B cell (primary cell): ENCODE measurements around the gene CHRNA5. TPM values are rescaled to one million over a fixed set of nuclear protein-coding genes. Genes with fewer than 3 reads are reported as not detected.

Experiments used
- ATAC-seq: fragments of 200-7000 bp; cut with Tn5 transposase; one replicate; pipeline ENCODE4 v1.10.0; 2021; ENCODE audit warnings: low read depth, mild to moderate bottlenecking, moderate number of reproducible peaks, moderate library complexity
- CTCF ChIA-PET: fragments of 350-600 bp; sonication (Branson Sonifier 250); formaldehyde crosslinking; loops from one replicate; lab custom pipeline; 2021; ENCODE audit warnings: antibody characterized with exemption, inconsistent platforms; lab: Charles Lee
- POLR2A ChIA-PET: fragments of 350-600 bp; sonication (Branson Sonifier 250); formaldehyde crosslinking; loops from one replicate; lab custom pipeline; 2021; ENCODE audit warnings: antibody characterized with exemption; lab: Charles Lee
- DNase-seq: peaks from one replicate; pipeline ENCODE4 v3.0.0; 2013
- H2AFZ ChIP-seq: 2 replicates; pipeline ENCODE4 v1.6.1; 2012; ENCODE audit warnings: mild to moderate bottlenecking, low read depth, low read length; ENCODE audit not compliant: insufficient read depth, poor library complexity, severe bottlenecking
- H3K27ac ChIP-seq, 2 donors: 1 replicate in 1 of 2; 2 replicates in 1 of 2; pipeline ENCODE4 v1.5.1; 2012 to 2013; ENCODE audit warnings: low read length in 2 of 2, mild to moderate bottlenecking in 2 of 2, moderate library complexity in 1 of 2
- H3K27me3 ChIP-seq, 4 experiments: fragments of 200-600 bp in 1 of 4; sonication (generic) in 1 of 4; replicated peaks in 1 of 4; 1 replicate in 2 of 4; 2 replicates in 2 of 4; pipeline versions ENCODE4 v1.6.1 to v1.7.0; 2013 to 2016; ENCODE audit warnings: low read length in 3 of 4, mild to moderate bottlenecking in 2 of 4, mixed read lengths in 1 of 4, moderate library complexity in 1 of 4; ENCODE audit not compliant: insufficient read depth in 4 of 4, control insufficient read depth in 3 of 4; ENCODE audit errors: control extremely low read depth in 1 of 4
- H3K36me3 ChIP-seq, 2 experiments: replicated peaks in 1 of 2; 1 replicate in 1 of 2; 2 replicates in 1 of 2; pipeline versions ENCODE4 v1.6.1 to v1.7.1; 2013; ENCODE audit warnings: low read length in 1 of 2; ENCODE audit not compliant: insufficient read depth in 2 of 2, control insufficient read depth in 1 of 2; ENCODE audit errors: control extremely low read depth in 1 of 2, extremely low read depth in 1 of 2
- H3K4me1 ChIP-seq, 2 donors: fragments of 200-600 bp in 1 of 2; sonication (generic) in 1 of 2; 1 replicate in 1 of 2; 2 replicates in 1 of 2; pipeline versions ENCODE4 v1.5.1 to v1.6.1; 2013 to 2017; ENCODE audit warnings: low read length in 2 of 2; ENCODE audit not compliant: control insufficient read depth in 2 of 2, insufficient read depth in 2 of 2
- H3K4me2 ChIP-seq: replicated peaks from 2 replicates; pipeline ENCODE3; 2012; ENCODE audit warnings: mild to moderate bottlenecking, low read depth, low read length; ENCODE audit not compliant: poor library complexity, severe bottlenecking
- H3K4me3 ChIP-seq, 5 experiments: fragments of 200-600 bp in 1 of 5; sonication (generic) in 1 of 5; 1 replicate in 3 of 5; 2 replicates in 2 of 5; pipeline versions ENCODE4 v1.5.1 to v1.7.0; 2011 to 2016; ENCODE audit warnings: low read length in 4 of 5, mild to moderate bottlenecking in 4 of 5, low read depth in 2 of 5, control low read depth in 1 of 5, moderate library complexity in 1 of 5; ENCODE audit not compliant: insufficient read depth in 1 of 5; ENCODE audit errors: control extremely low read depth in 1 of 5, extremely low read depth in 1 of 5
- H3K79me2 ChIP-seq: fragments of 200-600 bp; sonication (generic); one replicate; pipeline ENCODE4 v1.6.0; 2016; ENCODE audit warnings: low read length; ENCODE audit not compliant: control insufficient read depth, insufficient read depth
- H3K9ac ChIP-seq: fragments of 200-600 bp; sonication (generic); 2 replicates; pipeline ENCODE4 v1.6.1; 2017; ENCODE audit warnings: mild to moderate bottlenecking, low read length, moderate library complexity
- H3K9me3 ChIP-seq, 3 donors: one replicate each; pipeline versions ENCODE4 v1.6.1 to v1.7.1; 2013; ENCODE audit warnings: low read length in 2 of 3; ENCODE audit not compliant: control insufficient read depth in 2 of 3, insufficient read depth in 1 of 3; ENCODE audit errors: control extremely low read depth in 1 of 3
- H4K20me1 ChIP-seq: 2 replicates; pipeline ENCODE4 v1.6.0; 2012; ENCODE audit warnings: mild to moderate bottlenecking, low read length; ENCODE audit not compliant: insufficient read depth, control insufficient read depth, poor library complexity, severe bottlenecking
- H3K27ac Mint-ChIP-seq: one replicate; pipeline ENCODE4 v1.8.0; 2021; ENCODE audit warnings: mixed read lengths
- H3K27me3 Mint-ChIP-seq: one replicate; pipeline ENCODE4 v1.8.0; 2021; ENCODE audit warnings: mixed read lengths
- H3K4me1 Mint-ChIP-seq: one replicate; pipeline ENCODE4 v1.8.0; 2021; ENCODE audit warnings: mixed read lengths
- H3K4me3 Mint-ChIP-seq: one replicate; pipeline ENCODE4 v1.8.0; 2021; ENCODE audit warnings: mixed read lengths
- H3K9me3 Mint-ChIP-seq: one replicate; pipeline ENCODE4 v1.8.0; 2022; ENCODE audit warnings: mixed read lengths; ENCODE audit not compliant: insufficient read depth
- EZH2 ChIP-seq: IDR thresholded peaks from 2 replicates; pipeline ENCODE4 v1.6.1; 2012; ENCODE audit warnings: borderline replicate concordance, low read depth, mild to moderate bottlenecking, moderate library complexity, low read length; ENCODE audit not compliant: insufficient read depth, poor library complexity, severe bottlenecking
- WGBS: methylation state at CpG from one replicate; pipeline ENCODE4 v1.1.5; 2013; ENCODE audit warnings: missing lambda C conversion rate; ENCODE audit not compliant: insufficient coverage; 5-methylcytosine and 5-hydroxymethylcytosine counted together
- intact Hi-C: fragments of 100-400 bp; cut with micrococcal nuclease; formaldehyde crosslinking; loops from one replicate; pipeline ENCODE4 v1.10.0; 2022
- polyA plus RNA-seq: library from polyadenylated mRNA; depleted of rRNA; stranded (reverse); fragments of >200 nt; gene quantifications from 2 replicates; pipeline ENCODE4 v1.2.3, GENCODE V29; 2012
- total RNA-seq, 2 donors: library from RNA; stranded (reverse); fragments of 120-200 nt in 1 of 2; gene quantifications; 1 replicate in 1 of 2; 2 replicates in 1 of 2; pipeline versions ENCODE4 v1.2.3 to v1.2.4, GENCODE V29; 2013 to 2022
- TF ChIP-seq, protein P1 (sequence below): fragments of 200-600 bp; IDR thresholded peaks from one replicate; pipeline ENCODE4 v1.8.0; 2022; ENCODE audit warnings: antibody characterized with exemption, mild to moderate bottlenecking

CHRNA5 gene
- total and polyA plus RNA-seq, 2 donors (not counting 1 experiment from before 2014, with no cell fraction given) = 0.09 to 1.2 TPM

GRCh38 chr15:78524230-78524629 lies 41.1 kb upstream of the CHRNA5 start:
- Histone ChIP-seq H4K20me1 (no peaks in the 10 kb centered on the region), H3K36me3 (no peaks in the 10 kb centered on the region), H3K9ac (no peak overlapping the region), H2AFZ (no peak overlapping the region), H3K4me2 (no peak overlapping the region), H3K79me2 (no peaks in the 10 kb centered on the region), H3K27me3 (no peaks in the 10 kb centered on the region), H3K4me1 (no peaks in the 10 kb centered on the region), H3K9me3 (peaks cover 0 to 11% (median 2%) of the 10 kb centered on the region in 3 donors), H3K4me3 (no peak overlapping the region), H3K27ac (no peak overlapping the region)
- no peak overlapping the region for H3K4me3 Mint-ChIP-seq
- ATAC-seq = no peak
- H3K9me3 Mint-ChIP-seq = no peaks in the 10 kb centered on the region
- WGBS = 93% methylated on average over 4 of the region's 5 CpGs
- ChIA-PET POLR2A (no interaction called here), CTCF (no interaction called here)
- DNase-seq = no peak
- intact Hi-C loops = no loop called here
- TF ChIP-seq, protein P1, sequence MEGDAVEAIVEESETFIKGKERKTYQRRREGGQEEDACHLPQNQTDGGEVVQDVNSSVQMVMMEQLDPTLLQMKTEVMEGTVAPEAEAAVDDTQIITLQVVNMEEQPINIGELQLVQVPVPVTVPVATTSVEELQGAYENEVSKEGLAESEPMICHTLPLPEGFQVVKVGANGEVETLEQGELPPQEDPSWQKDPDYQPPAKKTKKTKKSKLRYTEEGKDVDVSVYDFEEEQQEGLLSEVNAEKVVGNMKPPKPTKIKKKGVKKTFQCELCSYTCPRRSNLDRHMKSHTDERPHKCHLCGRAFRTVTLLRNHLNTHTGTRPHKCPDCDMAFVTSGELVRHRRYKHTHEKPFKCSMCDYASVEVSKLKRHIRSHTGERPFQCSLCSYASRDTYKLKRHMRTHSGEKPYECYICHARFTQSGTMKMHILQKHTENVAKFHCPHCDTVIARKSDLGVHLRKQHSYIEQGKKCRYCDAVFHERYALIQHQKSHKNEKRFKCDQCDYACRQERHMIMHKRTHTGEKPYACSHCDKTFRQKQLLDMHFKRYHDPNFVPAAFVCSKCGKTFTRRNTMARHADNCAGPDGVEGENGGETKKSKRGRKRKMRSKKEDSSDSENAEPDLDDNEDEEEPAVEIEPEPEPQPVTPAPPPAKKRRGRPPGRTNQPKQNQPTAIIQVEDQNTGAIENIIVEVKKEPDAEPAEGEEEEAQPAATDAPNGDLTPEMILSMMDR = no peak
- TF ChIP-seq EZH2 = no peak
- no peaks in the 10 kb centered on the region for H3K27me3 Mint-ChIP-seq
- H3K4me1 Mint-ChIP-seq = no peaks in the 10 kb centered on the region
- no peak overlapping the region for H3K27ac Mint-ChIP-seq

DNA sequence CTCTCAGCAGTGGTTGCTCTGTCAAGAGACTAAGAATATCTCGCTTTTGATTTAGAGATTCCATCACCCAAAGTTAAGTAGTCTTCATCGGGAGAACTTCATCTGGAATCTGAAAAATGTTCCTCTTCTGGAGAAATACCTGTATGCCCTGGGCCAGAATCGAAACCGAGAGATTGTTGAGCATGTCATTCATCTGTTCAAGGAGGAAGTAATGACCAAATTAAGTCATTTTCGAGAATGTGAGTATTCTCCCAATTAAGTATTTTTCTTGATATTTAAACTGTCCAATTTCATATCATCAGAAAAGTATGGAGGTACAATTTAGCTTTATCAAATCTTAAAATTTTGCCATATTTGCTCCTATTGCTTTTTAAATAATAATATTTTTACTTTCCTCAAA lies 38.0 kb upstream of the CHRNA5 start:
- ATAC-seq (no peak), DNase-seq (no peak)
- intact Hi-C loops = no loop called here
- no peak overlapping the region for H3K4me3 Mint-ChIP-seq
- H3K4me1 Mint-ChIP-seq = no peaks in the 10 kb centered on the region
- H3K27me3 ChIP-seq = no peaks in the 10 kb centered on the region
- no peak overlapping the region for H2AFZ ChIP-seq
- no peak overlapping the region for H3K4me2 ChIP-seq
- no peaks in the 10 kb centered on the region for H3K79me2 ChIP-seq
- no peaks in the 10 kb centered on the region for H4K20me1 ChIP-seq
- H3K4me3 ChIP-seq = no peak overlapping the region
- H3K36me3 ChIP-seq = no peaks in the 10 kb centered on the region
- H3K9me3 Mint-ChIP-seq = no peaks in the 10 kb centered on the region
- no peak overlapping the region for H3K27ac ChIP-seq
- ChIA-PET CTCF (no interaction called here), POLR2A (no interaction called here)
- TF ChIP-seq, protein P1 = no peak
- TF ChIP-seq EZH2 = no peak
- peaks cover 0 to 11% (median 2%) of the 10 kb centered on the region in 3 donors for H3K9me3 ChIP-seq
- no peak overlapping the region for H3K27ac Mint-ChIP-seq
- H3K27me3 Mint-ChIP-seq = no peaks in the 10 kb centered on the region
- no peaks in the 10 kb centered on the region for H3K4me1 ChIP-seq
- H3K9ac ChIP-seq = no peak overlapping the region
- WGBS = 100% methylated on average over 2 of the region's 5 CpGs
